ENCODE results near the gene HTR7. TPM values are rescaled to one million over a fixed set of nuclear protein-coding genes. Genes with fewer than 3 reads are reported as not detected.

Gene HTR7
- total and polyA plus RNA-seq, 2 of the 8 experiments (the other 6 are each of a cell fraction or from before 2014, with no cell fraction given) = 22.9 to 24.6 TPM

- POLR2A ChIA-PET (ENCODE audit: partially characterized antibody) = no interaction called here
- H3K23ac ChIP-seq (ENCODE audit: insufficient read length) = no peak overlapping the region
- no peak overlapping the region for H4K8ac ChIP-seq (ENCODE audit: extremely low read depth, insufficient read depth, low read length)
- no peak overlapping the region for H2BK15ac ChIP-seq (ENCODE audit: low read length)
- H3K4me3 ChIP-seq (ENCODE audit: extremely low read depth in 1 of 4, insufficient read depth in 2 of 4, low read depth in 3 of 4, low read length in 4 of 4) = no peak overlapping the region
- H4K5ac ChIP-seq (ENCODE audit: insufficient read length, low read depth, low read length) = no peak overlapping the region
- peaks cover 12 to 19% of the 10 kb centered on the region in 2 experiments; a peak in 3 of 4 replicates for H3K9me3 ChIP-seq (ENCODE audit: insufficient read depth in 2 of 2, low read depth in 1 of 2, low read length in 1 of 2)
- H2BK120ac ChIP-seq (replicated peaks; ENCODE audit: low read depth, low read length) = no peak overlapping the region
- H3K4ac ChIP-seq (replicated peaks; ENCODE audit: insufficient read length, low read depth, low read length) = no peak overlapping the region
- H2BK20ac ChIP-seq (ENCODE audit: low read length) = no peak overlapping the region
- no peak overlapping the region for H3K18ac ChIP-seq (ENCODE audit: extremely low read depth, low read length)
- no peaks in the 10 kb centered on the region for H4K20me1 ChIP-seq (replicated peaks in 1 of 2; ENCODE audit: control insufficient read depth in 1 of 2, insufficient read depth in 2 of 2, low read length in 2 of 2)
- no peak overlapping the region for H2AK5ac ChIP-seq (ENCODE audit: low read depth, low read length)
- H2BK12ac ChIP-seq (ENCODE audit: low read depth, low read length) = no peak overlapping the region
- no peak overlapping the region for H3K4me2 ChIP-seq (ENCODE audit: insufficient read depth in 1 of 2, low read depth in 2 of 2, low read length in 2 of 2)
- H3K4me1 ChIP-seq (replicated peaks in 1 of 4; ENCODE audit: control insufficient read depth in 3 of 4, insufficient read depth in 4 of 4, low read length in 3 of 4) = peaks cover 0 to 4% (median 0%) of the 10 kb centered on the region in 4 experiments; a peak in 1 of 7 replicates
- H2BK5ac ChIP-seq (ENCODE audit: low read depth, low read length) = no peak overlapping the region
- no peaks in the 10 kb centered on the region for H3K79me1 ChIP-seq (ENCODE audit: low read depth, low read length)
- H3K56ac ChIP-seq (replicated peaks; ENCODE audit: insufficient read length, low read depth, low read length) = no peak overlapping the region
- WGBS, 2 experiments (ENCODE audit: extremely low coverage in 1 of 2, insufficient coverage in 1 of 2, insufficient read length in 1 of 2, insufficient replicate concordance in 2 of 2, low coverage in 1 of 2, low lambda C conversion rate in 2 of 2, missing lambda C conversion rate in 1 of 2) = 89% methylated on average over 3 of the region's 3 CpGs; no CpG with 5 or more reads in 1 of the 2 experiments
- DNase-seq (ENCODE audit: low read depth in 1 of 2, low spot score in 2 of 2) (no peak), FAIRE-seq (no peak)
- H3K23me2 ChIP-seq (ENCODE audit: low read depth, low read length) = no peaks in the 10 kb centered on the region
- H2AFZ ChIP-seq (ENCODE audit: low read length) = no peak overlapping the region
- no peak overlapping the region for H3K14ac ChIP-seq (ENCODE audit: insufficient read length)
- CTCF ChIA-PET (ENCODE audit: partially characterized antibody) = interaction anchor here (0.8 kb wide), 1 partner anchor 11 kb away, joined by 3 read pairs; no protein-coding TSS in a partner anchor
- peaks cover 0 to 6% (median 0%) of the 10 kb centered on the region in 4 experiments; a peak in 1 of 8 replicates for H3K36me3 ChIP-seq (ENCODE audit: control insufficient read depth in 2 of 4, insufficient read depth in 4 of 4, low read length in 3 of 4)
- H3K79me2 ChIP-seq (ENCODE audit: control insufficient read depth in 1 of 2, insufficient read depth in 2 of 2, low read length in 2 of 2) = peaks cover 0 to 96% of the 10 kb centered on the region in 2 experiments; a peak in 2 of 4 replicates
- H4K91ac ChIP-seq (replicated peaks; ENCODE audit: insufficient read length, low read length) = no peak overlapping the region
- no peak for TF ChIP-seq EGR1 (IDR thresholded peaks at IDR 0.05; ENCODE audit: borderline replicate concordance, low read depth, low read length)
- no peak for TF ChIP-seq CREB1 (IDR thresholded peaks at IDR 0.05)
- TF ChIP-seq CTBP2 (IDR thresholded peaks at IDR 0.05; ENCODE audit: borderline replicate concordance, insufficient read depth, insufficient read length, low read length) = no peak
- no peak for TF ChIP-seq HDAC6 (IDR thresholded peaks at IDR 0.05; ENCODE audit: low read depth, low read length)
- TF ChIP-seq RXRA (IDR thresholded peaks at IDR 0.05; ENCODE audit: insufficient read depth, low read depth, low read length) = no peak
- no peak for TF ChIP-seq MAX (IDR thresholded peaks at IDR 0.05)
- no peak overlapping the region for H3K27ac ChIP-seq (ENCODE audit: low read depth, low read length)
- no peak overlapping the region for H3K9ac ChIP-seq (replicated peaks in 1 of 4; ENCODE audit: extremely low read depth in 1 of 4, low read depth in 3 of 4, low read length in 3 of 4)
- no peaks in the 10 kb centered on the region for H3K27me3 ChIP-seq (replicated peaks in 1 of 4; ENCODE audit: control insufficient read depth in 3 of 4, extremely low read depth in 1 of 4, insufficient read depth in 3 of 4, low read length in 3 of 4)
These were observed 12.1 kb downstream of the HTR7 start for GRCh38 chr10:90845726-90846125.
